SK-N-SH treated with all-trans-retinoic acid at 6 μM for 48 hours (cell line): ENCODE results near the gene TPM4.

Source experiments
- BACH2 ChIP-seq: fragments of 250-450 bp; sonication (Bioruptor Pico); IDR thresholded peaks from 2 replicates; pipeline ENCODE4 v1.9.0; 2021; ENCODE audit warnings: mild to moderate bottlenecking, borderline replicate concordance
- ESRRG ChIP-seq: fragments of 250-450 bp; sonication (Bioruptor Pico); IDR thresholded peaks from 2 replicates; pipeline ENCODE4 v1.6.1; 2021; ENCODE audit warnings: mild to moderate bottlenecking
- GLIS3 ChIP-seq: fragments of 250-450 bp; sonication (Bioruptor Pico); IDR thresholded peaks from 2 replicates; pipeline ENCODE4 v1.5.0; 2020; ENCODE audit warnings: mild to moderate bottlenecking, moderate library complexity
- ISL1 ChIP-seq: fragments of 250-450 bp; sonication (Bioruptor Pico); IDR thresholded peaks from 2 replicates; pipeline ENCODE4 v2.1.2; 2022; ENCODE audit warnings: mild to moderate bottlenecking, moderate library complexity
- POU6F1 ChIP-seq: fragments of 250-450 bp; sonication (Bioruptor Pico); IDR thresholded peaks from 2 replicates; pipeline ENCODE4 v1.8.0; 2021; ENCODE audit warnings: low read depth, mild to moderate bottlenecking, moderate library complexity, borderline replicate concordance
- RARB ChIP-seq: fragments of 250-450 bp; sonication (Bioruptor Pico); IDR thresholded peaks from 2 replicates; pipeline ENCODE4 v1.8.0; 2021; ENCODE audit warnings: mild to moderate bottlenecking, moderate library complexity
- SNAI2 ChIP-seq: fragments of 250-450 bp; sonication (Bioruptor Pico); IDR thresholded peaks from 2 replicates; pipeline ENCODE4 v1.5.0; 2020; ENCODE audit warnings: mild to moderate bottlenecking, moderate library complexity
- TOX ChIP-seq: fragments of 250-450 bp; sonication (Bioruptor Pico); IDR thresholded peaks from 2 replicates; pipeline ENCODE4 v1.8.0; 2021; ENCODE audit warnings: mild to moderate bottlenecking, moderate library complexity, borderline replicate concordance
- ZC3H10 ChIP-seq: fragments of 250-450 bp; sonication (Bioruptor Pico); IDR thresholded peaks from 2 replicates; pipeline ENCODE4 v1.5.1; 2021; ENCODE audit warnings: mild to moderate bottlenecking, moderate library complexity
- ZFP3 ChIP-seq: fragments of 250-450 bp; sonication (Bioruptor Pico); IDR thresholded peaks from 2 replicates; pipeline ENCODE4 v1.5.0; 2020; ENCODE audit warnings: mild to moderate bottlenecking, moderate library complexity
- ZFP30 ChIP-seq: fragments of 450-650 bp; formaldehyde crosslinking; IDR thresholded peaks from 2 replicates; pipeline ENCODE4 v1.5.0; 2022; ENCODE audit warnings: mild to moderate bottlenecking, moderate library complexity
- ZNF70 ChIP-seq: fragments of 450-650 bp; formaldehyde crosslinking; IDR thresholded peaks from 2 replicates; pipeline ENCODE4 v1.5.0; 2020; ENCODE audit warnings: mild to moderate bottlenecking, moderate library complexity
- TF ChIP-seq, protein P1 (sequence below): fragments of 250-450 bp; sonication (Bioruptor Pico); IDR thresholded peaks from 2 replicates; pipeline ENCODE4 v1.5.1; 2020; ENCODE audit warnings: low read depth, mild to moderate bottlenecking, moderate library complexity
- TF ChIP-seq, protein P2 (sequence below): fragments of 250-450 bp; sonication (Bioruptor Pico); IDR thresholded peaks from 2 replicates; pipeline ENCODE4 v1.8.0; 2020; ENCODE audit warnings: mild to moderate bottlenecking, moderate library complexity, borderline replicate concordance

- no peak for TF ChIP-seq RARB
- no peak for TF ChIP-seq GLIS3 (CRISPR knock-in tag)
- TF ChIP-seq ZFP30, result no peak
- no peak for TF ChIP-seq ZFP3 (CRISPR knock-in tag)
- TF ChIP-seq, protein P1, sequence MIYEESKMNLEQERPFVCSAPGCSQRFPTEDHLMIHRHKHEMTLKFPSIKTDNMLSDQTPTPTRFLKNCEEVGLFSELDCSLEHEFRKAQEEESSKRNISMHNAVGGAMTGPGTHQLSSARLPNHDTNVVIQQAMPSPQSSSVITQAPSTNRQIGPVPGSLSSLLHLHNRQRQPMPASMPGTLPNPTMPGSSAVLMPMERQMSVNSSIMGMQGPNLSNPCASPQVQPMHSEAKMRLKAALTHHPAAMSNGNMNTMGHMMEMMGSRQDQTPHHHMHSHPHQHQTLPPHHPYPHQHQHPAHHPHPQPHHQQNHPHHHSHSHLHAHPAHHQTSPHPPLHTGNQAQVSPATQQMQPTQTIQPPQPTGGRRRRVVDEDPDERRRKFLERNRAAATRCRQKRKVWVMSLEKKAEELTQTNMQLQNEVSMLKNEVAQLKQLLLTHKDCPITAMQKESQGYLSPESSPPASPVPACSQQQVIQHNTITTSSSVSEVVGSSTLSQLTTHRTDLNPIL (CRISPR knock-in tag), result no peak
- TF ChIP-seq, protein P2, sequence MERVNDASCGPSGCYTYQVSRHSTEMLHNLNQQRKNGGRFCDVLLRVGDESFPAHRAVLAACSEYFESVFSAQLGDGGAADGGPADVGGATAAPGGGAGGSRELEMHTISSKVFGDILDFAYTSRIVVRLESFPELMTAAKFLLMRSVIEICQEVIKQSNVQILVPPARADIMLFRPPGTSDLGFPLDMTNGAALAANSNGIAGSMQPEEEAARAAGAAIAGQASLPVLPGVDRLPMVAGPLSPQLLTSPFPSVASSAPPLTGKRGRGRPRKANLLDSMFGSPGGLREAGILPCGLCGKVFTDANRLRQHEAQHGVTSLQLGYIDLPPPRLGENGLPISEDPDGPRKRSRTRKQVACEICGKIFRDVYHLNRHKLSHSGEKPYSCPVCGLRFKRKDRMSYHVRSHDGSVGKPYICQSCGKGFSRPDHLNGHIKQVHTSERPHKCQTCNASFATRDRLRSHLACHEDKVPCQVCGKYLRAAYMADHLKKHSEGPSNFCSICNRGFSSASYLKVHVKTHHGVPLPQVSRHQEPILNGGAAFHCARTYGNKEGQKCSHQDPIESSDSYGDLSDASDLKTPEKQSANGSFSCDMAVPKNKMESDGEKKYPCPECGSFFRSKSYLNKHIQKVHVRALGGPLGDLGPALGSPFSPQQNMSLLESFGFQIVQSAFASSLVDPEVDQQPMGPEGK (CRISPR knock-in tag), result no peak
- no peak for TF ChIP-seq ISL1
- no peak for TF ChIP-seq POU6F1 (CRISPR knock-in tag)
- no peak for TF ChIP-seq BACH2 (CRISPR knock-in tag)
- TF ChIP-seq ESRRG (CRISPR knock-in tag), result no peak
- no peak for TF ChIP-seq SNAI2 (CRISPR knock-in tag)
- no peak for TF ChIP-seq ZC3H10 (CRISPR knock-in tag)
- no peak for TF ChIP-seq ZNF70
- TF ChIP-seq TOX (CRISPR knock-in tag), result no peak
Measured at GRCh38 chr19:16077984-16078758, 1.9 kb downstream of the TPM4 start.
